Activated CD4-positive, alpha-beta T cell treated with anti-CD3 and anti-CD28 coated beads, Interleukin-2, amount 10 ng/mL, durations not matched to agents 24 days and 14 days (primary cell): ENCODE results near the gene HOXA5. TPM values are rescaled to one million over a fixed set of nuclear protein-coding genes. Genes with fewer than 3 reads are reported as not detected.
A peak's percentile ranks its signal among the peaks of the same experiment; 100 is the strongest.

Experiments
- DNase-seq: peaks from one replicate; pipeline ENCODE4 v3.0.0; 2022
- H3K27ac Mint-ChIP-seq: one replicate; pipeline ENCODE4 v1.8.0; 2022; ENCODE audit warnings: mild to moderate bottlenecking, mixed read lengths
- H3K27me3 Mint-ChIP-seq: one replicate; pipeline ENCODE4 v1.8.0; 2022; ENCODE audit warnings: mixed read lengths
- H3K36me3 Mint-ChIP-seq: one replicate; pipeline ENCODE4 v1.8.0; 2022; ENCODE audit warnings: low read depth, mild to moderate bottlenecking, mixed read lengths
- H3K4me1 Mint-ChIP-seq: one replicate; pipeline ENCODE4 v1.8.0; 2021; ENCODE audit warnings: mixed read lengths
- H3K4me3 Mint-ChIP-seq: one replicate; pipeline ENCODE4 v1.8.0; 2022; ENCODE audit warnings: mild to moderate bottlenecking, moderate library complexity, mixed read lengths
- H3K9me3 Mint-ChIP-seq: one replicate; pipeline ENCODE4 v1.8.0; 2021; ENCODE audit warnings: mixed read lengths
- intact Hi-C: fragments of 100-400 bp; cut with micrococcal nuclease; formaldehyde crosslinking; loops from one replicate; pipeline ENCODE4 v1.15.1; 2023
- total RNA-seq: library from RNA; stranded (reverse); gene quantifications from 2 replicates; pipeline ENCODE4 v1.2.3, GENCODE V29; 2022

HOXA5 gene
- total RNA-seq, 1 donor from 2014 or later = not detected

DNA sequence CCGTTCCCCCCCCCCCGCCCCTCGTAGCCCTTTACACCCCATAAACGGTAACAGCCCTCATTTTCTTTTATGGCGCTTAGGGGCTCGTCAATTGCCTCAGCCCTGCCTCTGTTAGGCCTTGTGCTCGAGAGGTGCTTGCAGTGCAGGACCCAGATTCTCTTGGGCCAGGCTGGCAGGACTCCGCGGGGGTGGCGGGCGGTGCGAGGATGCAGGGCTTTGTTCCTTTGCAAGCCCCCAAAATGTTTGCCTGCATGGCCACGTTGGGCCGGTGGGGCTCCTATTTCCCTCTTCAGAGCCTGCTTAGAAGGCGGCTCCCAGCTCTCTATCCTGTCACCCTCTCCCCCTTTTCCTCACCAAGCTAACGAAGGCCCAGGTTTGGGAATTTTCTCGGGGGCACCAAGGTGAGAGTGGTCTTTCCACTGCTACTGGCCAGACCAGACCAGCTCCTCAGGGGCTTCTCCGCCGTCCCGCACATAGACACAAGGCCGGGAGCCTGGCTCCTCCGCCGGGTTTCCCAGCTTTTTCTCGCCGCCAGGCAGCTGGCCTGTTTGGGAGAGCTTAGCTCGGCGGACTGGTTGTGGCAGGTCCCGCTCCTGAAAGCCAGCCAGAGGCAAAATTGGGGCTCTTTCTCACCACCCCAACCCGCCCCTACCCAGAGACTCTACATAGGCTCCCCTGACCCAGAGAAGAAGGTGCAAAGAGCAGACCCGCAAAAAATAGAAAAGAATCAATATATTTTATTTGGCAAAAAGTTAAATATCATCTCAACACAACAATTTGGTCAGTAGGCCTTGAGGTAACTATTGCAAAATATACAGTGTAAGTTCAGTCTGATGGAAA, 18.5 kb upstream of the HOXA5 start:
- Mint-ChIP-seq H3K4me1 (peaks cover 4% of the 10 kb centered on the region), H3K36me3 (peaks cover 3% of the 10 kb centered on the region), H3K9me3 (peaks cover 6% of the 10 kb centered on the region), H3K27ac (no peak overlapping the region), H3K27me3 (peaks cover 73% of the 10 kb centered on the region), H3K4me3 (no peak overlapping the region)
- intact Hi-C loops = loop anchor here (1.0 to 2.0 kb wide), 6 partner anchors 37 to 1299 kb away; no protein-coding TSS in a partner anchor
- no peak for DNase-seq

DNA sequence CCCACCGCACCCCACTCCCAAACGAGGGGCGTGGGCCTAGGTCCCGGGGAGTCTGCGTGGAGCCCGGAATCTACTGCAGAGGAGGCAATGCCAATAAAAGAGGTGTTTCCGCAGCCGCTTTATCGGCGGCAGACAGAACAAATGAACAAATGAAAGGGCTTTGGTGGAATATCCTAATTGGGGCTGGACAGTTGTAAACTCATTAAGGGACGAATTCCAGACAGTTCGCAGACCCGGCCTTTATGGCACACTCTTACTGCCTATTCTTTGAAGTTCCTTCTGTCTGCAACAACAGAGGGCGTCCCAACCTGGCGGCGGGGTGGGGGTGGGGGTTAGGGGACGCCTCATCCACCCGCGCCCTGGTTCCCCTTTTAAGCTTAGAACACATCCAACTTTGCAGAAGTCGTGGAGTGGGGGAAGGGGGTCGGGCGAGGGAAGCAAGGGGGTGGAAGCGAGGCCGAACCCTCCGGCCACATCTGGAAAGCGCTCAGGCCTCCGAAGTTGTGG, 17.8 kb upstream of the HOXA5 start:
- Mint-ChIP-seq H3K36me3 (peaks cover 3% of the 10 kb centered on the region), H3K27ac (no peak overlapping the region), H3K27me3 (peaks cover 74% of the 10 kb centered on the region), H3K4me1 (peaks cover 4% of the 10 kb centered on the region), H3K9me3 (peaks cover 6% of the 10 kb centered on the region), H3K4me3 (peak overlapping the region; percentile 72)
- DNase-seq = no peak
- intact Hi-C loops = loop anchor here (1.0 to 2.0 kb wide), 6 partner anchors 38 to 1298 kb away; no protein-coding TSS in a partner anchor

DNA sequence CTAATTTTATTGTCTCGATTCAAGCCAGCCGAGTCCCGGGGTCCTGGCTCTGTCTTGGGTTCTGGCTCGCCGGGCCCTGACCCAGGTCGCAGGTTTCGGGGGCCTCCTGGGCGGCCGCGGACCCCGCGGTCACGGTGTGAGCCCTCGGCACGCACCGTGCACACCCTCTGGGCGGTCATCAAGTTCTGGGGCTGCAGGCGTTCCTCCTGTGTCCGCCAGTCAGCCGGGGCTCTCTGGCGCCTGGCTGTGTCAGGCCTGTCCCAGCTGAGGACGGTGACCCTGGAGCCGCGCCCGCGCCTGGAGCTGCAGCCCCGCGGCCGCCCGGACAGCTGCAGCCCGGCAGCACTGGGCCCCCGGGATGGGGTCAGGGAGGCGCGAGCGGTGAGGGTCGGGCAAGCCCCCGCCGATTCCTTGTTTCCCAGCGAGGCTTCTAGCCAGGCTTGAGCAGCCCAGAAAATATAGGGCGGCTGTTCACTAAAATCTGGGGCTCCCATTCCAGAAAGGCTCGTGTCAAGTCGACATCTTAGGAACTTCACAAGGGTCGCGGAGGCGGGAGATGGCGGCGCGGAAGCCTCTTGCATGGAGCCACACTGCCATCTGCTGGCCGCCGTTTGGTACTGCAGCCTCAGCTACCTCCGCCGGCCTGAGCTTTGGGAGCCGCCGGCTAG, 17.2 kb upstream of the HOXA5 start:
- H3K27ac Mint-ChIP-seq = no peak overlapping the region
- peak; percentile 93 for DNase-seq
- peaks cover 74% of the 10 kb centered on the region for H3K27me3 Mint-ChIP-seq
- peaks cover 6% of the 10 kb centered on the region for H3K9me3 Mint-ChIP-seq
- H3K4me1 Mint-ChIP-seq = peaks cover 4% of the 10 kb centered on the region
- H3K36me3 Mint-ChIP-seq = peaks cover 3% of the 10 kb centered on the region
- intact Hi-C loops = loop anchor here (1.0 to 2.0 kb wide), 8 partner anchors 9 to 1298 kb away; no protein-coding TSS in a partner anchor
- H3K4me3 Mint-ChIP-seq = peak overlapping the region; percentile 72

DNA sequence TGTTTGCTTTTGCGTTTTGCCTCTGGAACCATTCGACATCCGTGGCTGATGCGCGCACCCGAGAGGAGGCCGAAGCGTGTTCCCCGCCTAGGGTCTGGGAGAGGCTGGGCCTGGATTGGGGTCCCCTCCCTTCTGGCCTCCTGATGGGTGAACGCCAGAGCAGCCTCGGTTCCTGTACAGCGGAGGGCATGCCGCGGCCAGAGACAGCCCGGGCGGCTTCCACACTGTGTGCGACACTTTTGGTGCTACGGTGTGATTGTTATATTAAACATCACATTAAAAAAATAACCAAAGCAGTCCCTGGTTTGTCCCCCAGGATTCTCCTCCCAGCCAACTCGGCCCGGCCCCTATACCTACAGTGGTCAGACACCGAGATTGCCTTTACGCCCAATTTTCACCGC, 16.7 kb upstream of the HOXA5 start:
- Mint-ChIP-seq H3K4me3 (peak overlapping the region; percentile 35), H3K27ac (no peak overlapping the region), H3K9me3 (peaks cover 6% of the 10 kb centered on the region), H3K4me1 (peaks cover 7% of the 10 kb centered on the region), H3K36me3 (peaks cover 5% of the 10 kb centered on the region), H3K27me3 (peaks cover 77% of the 10 kb centered on the region)
- intact Hi-C loops = loop anchor here (1.0 to 2.0 kb wide), 5 partner anchors 9 to 1297 kb away; no protein-coding TSS in a partner anchor
- peak; percentile 68 for DNase-seq

DNA sequence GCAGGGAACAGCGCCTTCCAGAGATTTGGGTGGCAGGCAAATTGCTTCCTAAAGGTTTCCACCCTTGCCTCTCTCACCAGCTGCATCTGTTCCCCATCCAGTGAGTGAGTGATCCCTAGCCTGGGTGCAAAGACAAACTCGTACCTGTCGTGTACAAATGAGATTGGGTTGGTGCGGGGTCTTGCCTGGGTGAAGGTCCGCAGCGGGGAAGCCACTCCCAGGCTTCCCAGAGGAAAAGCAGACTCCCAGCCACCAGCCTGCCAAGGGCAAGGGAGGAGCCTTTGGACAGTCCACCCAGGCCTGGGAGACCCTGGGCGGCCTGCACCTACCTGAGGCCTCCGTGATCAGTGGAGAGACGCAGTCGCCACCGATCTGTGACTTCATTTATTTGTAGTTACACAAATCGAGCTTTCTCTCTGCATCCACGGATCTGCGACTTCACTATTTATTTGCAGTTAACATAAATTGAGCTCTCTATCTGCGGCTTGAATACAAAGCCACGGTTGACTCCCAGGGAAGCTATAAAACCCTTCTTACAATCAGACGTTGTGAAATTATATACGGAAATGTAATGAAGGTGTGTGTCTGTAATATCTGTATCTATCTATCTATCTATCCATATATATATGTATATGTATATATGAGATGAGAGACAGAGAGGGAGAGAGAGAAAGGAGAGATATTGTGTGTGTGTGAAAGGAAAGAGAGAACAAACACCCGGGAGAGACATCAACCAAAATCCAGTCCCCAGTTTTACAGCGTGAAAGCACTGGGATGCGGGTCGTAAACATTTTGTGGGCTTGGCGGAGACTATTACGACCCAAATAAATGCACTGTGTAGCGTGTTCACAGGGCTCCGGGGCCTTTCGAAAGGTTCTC, 16.0 kb upstream of the HOXA5 start:
- peaks cover 10% of the 10 kb centered on the region for H3K4me1 Mint-ChIP-seq
- no peak for DNase-seq
- H3K27ac Mint-ChIP-seq = no peak overlapping the region

DNA sequence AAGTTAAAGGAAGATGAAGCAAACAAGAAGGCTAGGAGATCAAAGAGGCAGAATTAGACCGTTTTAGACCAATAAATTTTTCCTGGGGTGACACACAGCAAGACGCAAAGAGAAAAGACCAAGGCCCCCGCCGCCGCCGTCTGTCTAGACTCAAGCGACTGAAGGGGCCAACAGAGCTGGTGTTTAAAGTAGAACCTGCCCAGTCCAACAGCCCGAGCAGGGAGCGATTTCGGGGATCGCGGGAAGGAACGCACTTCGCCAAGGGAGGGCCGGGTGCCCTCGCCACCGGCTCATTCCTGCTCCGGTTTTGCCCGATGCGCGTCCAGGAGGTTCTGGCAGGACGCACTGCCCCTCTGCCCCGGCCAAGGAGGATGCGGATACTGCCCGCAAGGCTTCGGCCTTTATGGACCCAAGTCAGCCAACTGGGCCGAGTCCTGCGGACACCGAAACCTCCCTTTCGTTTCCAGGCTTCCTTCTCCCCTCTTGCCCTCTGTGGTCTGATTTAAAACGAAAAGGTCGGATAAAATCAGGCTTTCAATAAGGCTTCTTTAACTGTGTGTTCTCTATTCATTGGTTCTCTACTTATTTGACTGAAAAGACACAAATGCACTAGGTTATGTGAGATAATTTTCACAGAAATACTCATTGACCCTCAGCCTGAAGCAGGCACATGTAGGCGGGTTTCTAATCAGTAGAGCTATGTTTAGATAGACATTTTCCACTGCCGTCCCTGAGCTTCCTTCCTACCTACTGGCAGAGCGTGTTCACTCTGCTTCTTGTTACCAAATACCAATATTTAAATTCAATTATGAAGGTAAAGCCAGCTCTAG, 15.2 kb upstream of the HOXA5 start:
- Mint-ChIP-seq H3K36me3 (peaks cover 5% of the 10 kb centered on the region), H3K27me3 (peaks cover 82% of the 10 kb centered on the region), H3K4me1 (peaks cover 12% of the 10 kb centered on the region), H3K9me3 (peaks cover 6% of the 10 kb centered on the region), H3K27ac (peak overlapping the region; percentile 65), H3K4me3 (no peak overlapping the region)
- peak; percentile 58 for DNase-seq
- intact Hi-C loops = no loop called here

More for the DNA sequence above, 16.0 kb upstream of the HOXA5 start:
- Mint-ChIP-seq H3K4me3 (no peak overlapping the region), H3K36me3 (peaks cover 3% of the 10 kb centered on the region), H3K27me3 (peaks cover 80% of the 10 kb centered on the region), H3K9me3 (peaks cover 6% of the 10 kb centered on the region)
- intact Hi-C loops = loop anchor here (1.0 to 2.0 kb wide), 5 partner anchors 8 to 1297 kb away; no protein-coding TSS in a partner anchor

DNA sequence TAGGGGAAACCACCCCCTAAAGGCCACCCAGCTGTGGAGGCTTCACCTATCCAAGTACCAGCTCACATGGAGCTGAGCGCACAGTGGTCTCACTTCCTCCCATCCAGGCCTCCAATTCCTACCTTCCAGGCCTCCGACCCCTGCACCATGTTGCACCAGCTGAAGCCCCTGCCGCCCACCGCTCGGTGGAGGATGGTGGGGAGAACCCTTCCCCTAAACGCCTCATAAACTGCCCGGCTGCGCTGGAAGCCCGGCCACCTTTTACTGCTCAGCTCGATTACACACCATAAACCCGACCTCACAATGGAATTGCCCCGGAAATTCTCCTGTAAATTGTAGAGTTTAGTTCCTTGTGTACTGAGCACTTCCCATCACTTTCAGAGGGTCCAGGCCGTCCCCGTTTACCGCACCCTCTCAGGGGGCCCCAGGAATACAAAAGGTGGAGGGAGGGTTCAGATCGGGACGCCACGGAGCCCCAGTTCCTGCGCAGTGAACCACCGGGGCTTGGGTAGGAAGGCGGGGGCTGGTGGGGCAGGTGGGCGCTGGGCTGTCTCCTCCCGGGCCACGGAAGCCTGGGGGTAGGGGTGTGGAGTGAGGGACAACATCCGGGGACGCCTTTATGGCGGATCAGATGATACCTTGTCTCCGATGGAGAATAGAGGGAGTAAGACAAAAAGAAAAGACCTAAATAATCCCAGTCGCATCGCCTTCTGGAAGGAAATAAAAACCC, 14.4 kb upstream of the HOXA5 start:
- H3K4me1 Mint-ChIP-seq = peaks cover 12% of the 10 kb centered on the region
- peak overlapping the region; percentile 54 for H3K27ac Mint-ChIP-seq
- H3K36me3 Mint-ChIP-seq = peaks cover 5% of the 10 kb centered on the region
- H3K4me3 Mint-ChIP-seq = no peak overlapping the region
- peaks cover 6% of the 10 kb centered on the region for H3K9me3 Mint-ChIP-seq
- peaks cover 81% of the 10 kb centered on the region for H3K27me3 Mint-ChIP-seq
- intact Hi-C loops = loop anchor here (2.0 kb wide), 2 partner anchors 15 to 85 kb away; partner anchors contain the start of gene EVX1
- no peak for DNase-seq

DNA sequence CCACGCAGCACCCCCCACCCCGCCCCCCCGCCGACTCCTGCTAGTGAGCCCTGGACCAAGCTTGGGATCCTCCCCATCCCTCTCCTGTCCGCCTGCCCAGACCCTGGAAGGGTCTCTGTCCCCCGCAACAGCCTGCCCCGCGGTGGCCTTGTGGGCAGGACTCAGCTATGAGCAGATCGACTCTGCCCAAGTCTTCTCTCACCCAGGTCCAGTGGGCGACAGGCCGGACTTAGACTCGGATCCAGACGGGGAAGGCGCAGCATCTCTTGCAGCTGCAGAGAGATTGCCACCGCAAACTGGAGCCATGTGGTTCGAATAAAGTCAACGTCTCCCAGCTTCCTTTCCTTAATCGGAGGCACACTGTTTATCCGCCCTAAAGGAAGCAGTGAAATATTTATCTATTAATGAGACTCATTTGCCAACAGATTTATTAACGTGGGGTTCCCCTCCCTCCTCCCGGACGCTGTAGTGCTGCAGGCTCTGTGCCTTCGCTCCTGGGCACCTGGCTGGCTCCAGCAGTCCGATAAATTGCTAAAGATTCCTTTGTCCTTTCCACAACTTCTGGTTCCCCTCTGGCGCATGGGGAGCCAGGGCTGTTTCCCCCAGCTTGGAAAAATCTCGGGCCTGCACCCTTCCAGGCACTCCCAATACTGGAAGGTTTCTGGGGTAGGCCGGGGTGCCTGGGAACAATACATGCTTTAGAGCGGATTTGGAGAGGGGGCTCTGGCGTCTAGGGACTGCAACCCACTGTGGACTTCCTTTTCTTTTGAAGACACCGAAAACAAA, 13.6 kb upstream of the HOXA5 start:
- H3K4me1 Mint-ChIP-seq = peaks cover 12% of the 10 kb centered on the region
- H3K4me3 Mint-ChIP-seq = peak overlapping the region; percentile 30
- H3K9me3 Mint-ChIP-seq = peaks cover 6% of the 10 kb centered on the region
- peak overlapping the region; percentile 75 for H3K27ac Mint-ChIP-seq
- DNase-seq = peak; percentile 65
- peaks cover 5% of the 10 kb centered on the region for H3K36me3 Mint-ChIP-seq
- peaks cover 80% of the 10 kb centered on the region for H3K27me3 Mint-ChIP-seq
- intact Hi-C loops = loop anchor here (2.0 kb wide), 2 partner anchors 16 to 86 kb away; partner anchors contain the start of gene EVX1

DNA sequence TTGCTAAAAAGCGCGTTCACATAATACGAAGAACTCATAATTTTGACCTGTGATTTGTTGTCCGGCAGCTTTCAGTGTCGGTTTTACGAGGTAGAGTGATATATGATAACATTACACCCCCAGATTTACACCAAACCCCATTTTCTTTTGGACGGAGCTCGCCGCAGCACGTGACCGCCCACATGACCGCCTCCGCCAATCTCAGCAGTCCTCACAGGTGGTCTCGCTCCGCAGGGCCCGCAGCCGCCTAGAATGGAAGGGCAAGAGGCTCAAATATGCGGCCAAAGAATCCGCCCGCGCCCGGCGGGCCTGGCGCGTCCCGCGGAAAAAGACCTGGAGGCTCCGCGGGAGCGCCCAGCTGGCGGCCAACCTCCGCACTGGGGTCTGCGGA, 13.0 kb upstream of the HOXA5 start, which contains the start of gene HOXA7:
Gene HOXA7 (minus strand): TSS at position 168 of the 391 bp plus-strand sequence. CDS start 130 bp downstream, at position 38.
- peaks cover 6% of the 10 kb centered on the region for H3K9me3 Mint-ChIP-seq
- H3K4me3 Mint-ChIP-seq = peak within 1 kb of the TSS; percentile 30
- H3K27me3 Mint-ChIP-seq = peaks cover 81% of the 10 kb centered on the region
- peak; percentile 58 for DNase-seq
- peak within 1 kb of the TSS; percentile 81 for H3K27ac Mint-ChIP-seq
- peaks cover 5% of the 10 kb centered on the region for H3K36me3 Mint-ChIP-seq
- peaks cover 14% of the 10 kb centered on the region for H3K4me1 Mint-ChIP-seq
- intact Hi-C loops = loop anchor here (2.0 kb wide), 2 partner anchors 16 to 86 kb away; partner anchors contain the start of gene EVX1

DNA sequence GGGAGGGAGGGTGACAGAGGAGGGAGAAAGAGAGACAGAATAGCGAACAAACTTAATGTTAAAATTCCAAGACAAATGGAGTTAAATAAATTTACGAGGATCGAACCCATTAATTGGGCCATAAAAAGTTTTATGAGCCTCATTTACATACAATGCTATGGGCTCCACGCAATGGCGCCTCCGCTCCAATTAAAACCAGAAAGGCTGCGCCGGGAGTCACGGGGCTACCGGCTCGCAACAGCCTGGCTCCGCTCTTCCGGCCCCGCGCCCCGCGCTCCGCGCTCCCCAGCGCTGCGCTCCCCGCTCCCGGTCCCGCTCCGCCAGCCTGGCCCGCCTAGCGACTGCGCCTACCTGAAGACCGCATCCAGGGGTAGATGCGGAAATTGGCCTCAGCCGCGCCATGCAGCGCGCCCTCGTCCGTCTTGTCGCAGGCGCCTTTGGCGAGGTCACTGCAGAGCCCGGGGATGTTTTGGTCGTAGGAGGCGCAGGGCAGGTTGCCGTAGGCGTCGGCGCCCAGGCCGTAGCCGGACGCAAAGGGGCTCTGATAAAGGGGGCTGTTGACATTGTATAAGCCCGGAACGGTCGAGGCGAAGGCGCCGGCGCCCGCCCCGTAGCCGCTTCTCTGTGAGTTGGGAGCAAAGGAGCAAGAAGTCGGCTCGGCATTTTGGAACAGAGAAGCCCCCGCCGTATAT, 12.5 kb upstream of the HOXA5 start:
- Mint-ChIP-seq H3K9me3 (peaks cover 6% of the 10 kb centered on the region), H3K4me1 (peaks cover 16% of the 10 kb centered on the region), H3K27ac (peak overlapping the region; percentile 81), H3K27me3 (peaks cover 83% of the 10 kb centered on the region), H3K4me3 (no peak overlapping the region), H3K36me3 (peaks cover 5% of the 10 kb centered on the region)
- peak; percentile 67 for DNase-seq
- intact Hi-C loops = loop anchor here (2.0 kb wide), 2 partner anchors 17 to 87 kb away; partner anchors contain the start of gene EVX1
